HG03439 (cell line): Measurements from ENCODE around the gene CDH23.

Experiments used
- ATAC-seq: cut with Tn5 transposase; IDR thresholded peaks from one replicate; pipeline ENCODE4 v1.9.1; 2021; ENCODE audit warnings: mild to moderate bottlenecking, moderate library complexity; ENCODE audit not compliant: unreplicated experiment

Gene CDH23

GRCh38 chr10:71727738-71728737, 331.3 kb downstream of the CDH23 start:
- peak; percentile 50 for ATAC-seq

GRCh38 chr10:71729161-71729636, 332.5 kb downstream of the CDH23 start:
- no peak for ATAC-seq

GRCh38 chr10:71731791-71732190, 335.1 kb downstream of the CDH23 start:
- no peak for ATAC-seq

GRCh38 chr10:71734797-71735196, 338.1 kb downstream of the CDH23 start:
- ATAC-seq, result no peak

GRCh38 chr10:71735709-71736569, 339.2 kb downstream of the CDH23 start:
- ATAC-seq, result no peak

GRCh38 chr10:71736570-71736952, 339.8 kb downstream of the CDH23 start:
- ATAC-seq, result no peak

- no peak for ATAC-seq
These were observed 340.5 kb downstream of the CDH23 start for GRCh38 chr10:71737001-71737833.

GRCh38 chr10:71737834-71738197, 341.1 kb downstream of the CDH23 start:
- no peak for ATAC-seq

- no peak for ATAC-seq
These were observed 342.7 kb downstream of the CDH23 start for GRCh38 chr10:71739358-71739900.

GRCh38 chr10:71740069-71740653, 343.4 kb downstream of the CDH23 start:
- no peak for ATAC-seq

- ATAC-seq, result no peak
These were observed 344.3 kb downstream of the CDH23 start for GRCh38 chr10:71741029-71741428.

- no peak for ATAC-seq
These were observed 345.0 kb downstream of the CDH23 start for GRCh38 chr10:71741671-71742070.

- ATAC-seq, result no peak
These were observed 345.8 kb downstream of the CDH23 start for GRCh38 chr10:71742301-71743088.

- no peak for ATAC-seq
These were observed 346.5 kb downstream of the CDH23 start for GRCh38 chr10:71743089-71743838.

GRCh38 chr10:71743866-71744265, 347.1 kb downstream of the CDH23 start:
- no peak for ATAC-seq

- ATAC-seq, result no peak
These were observed 348.4 kb downstream of the CDH23 start for GRCh38 chr10:71744897-71745663.

GRCh38 chr10:71745664-71746250, 349.0 kb downstream of the CDH23 start:
- no peak for ATAC-seq
